GM12878 (cell line): ENCODE data around the gene IQGAP1. TPM values are rescaled to one million over a fixed set of nuclear protein-coding genes. Genes with fewer than 3 reads are reported as not detected.
A peak's percentile ranks its signal among the peaks of the same experiment; 100 is the strongest.

ENCODE experiments used
- MTA2 ChIP-seq: fragments of 450-650 bp; IDR thresholded peaks from 2 replicates; pipeline ENCODE4 v1.6.1; 2016; ENCODE audit warnings: low read depth, mild to moderate bottlenecking, moderate library complexity
- PAX5 ChIP-seq: IDR thresholded peaks from 2 replicates; pipeline ENCODE4 v1.6.1; 2011; ENCODE audit warnings: low read depth, low read length, borderline replicate concordance
- RELB ChIP-seq: fragments of 450-650 bp; IDR thresholded peaks from 2 replicates; pipeline ENCODE4 v1.6.1; 2017; ENCODE audit warnings: low read depth, mild to moderate bottlenecking, moderate library complexity
- RFX5 ChIP-seq: IDR thresholded peaks from 2 replicates; pipeline ENCODE4 v1.6.1; 2011; ENCODE audit warnings: low read depth, low read length, improper control_type of control experiment
- SKIL ChIP-seq: fragments of 450-650 bp; IDR thresholded peaks from 2 replicates; pipeline ENCODE4 v1.6.1; 2017; ENCODE audit warnings: mild to moderate bottlenecking, low read depth, inconsistent platforms; ENCODE audit not compliant: poor library complexity, severe bottlenecking
- SMAD1 ChIP-seq: fragments of 450-650 bp; IDR thresholded peaks from 2 replicates; pipeline ENCODE4 v1.6.1; 2018; ENCODE audit warnings: mild to moderate bottlenecking, low read depth; ENCODE audit not compliant: partially characterized antibody
- USF2 ChIP-seq: IDR thresholded peaks from 2 replicates; pipeline ENCODE4 v1.6.1; 2011; ENCODE audit warnings: low read depth, low read length, improper control_type of control experiment, borderline replicate concordance
- ZBTB33 ChIP-seq: fragments of 450-650 bp; IDR thresholded peaks from 2 replicates; pipeline ENCODE4 v1.6.1; 2017; ENCODE audit warnings: mild to moderate bottlenecking
- ZNF207 ChIP-seq: fragments of 450-650 bp; IDR thresholded peaks from 2 replicates; pipeline ENCODE4 v1.6.1; 2014; ENCODE audit warnings: antibody characterized with exemption, mild to moderate bottlenecking, borderline replicate concordance
- ZNF592 ChIP-seq: fragments of 450-650 bp; IDR thresholded peaks from 2 replicates; pipeline ENCODE4 v1.6.1; 2017; ENCODE audit warnings: mild to moderate bottlenecking, moderate library complexity
- polyA plus RNA-seq, 11 experiments: library from polyadenylated mRNA; depleted of rRNA in 4 of 11; unstranded in 6 of 11; stranded (reverse) in 5 of 11; fragments of >200 nt; fragmentation: Nextera tagmentation in 4 of 11; fragmentation: Illumina TruSeq in 1 of 11; extraction: Ambion mirVana in 4 of 11; extraction: Trizol in 1 of 11; gene quantifications; 1 replicate in 1 of 11; 2 replicates in 10 of 11; pipeline versions ENCODE4 v1.2.1 to v1.2.3, GENCODE V29; 2011 to 2016; ENCODE audit warnings: inconsistent platforms in 2 of 11, missing spikeins in 2 of 11, low read depth in 1 of 11
- total RNA-seq, 4 experiments: library from RNA; depleted of rRNA in 3 of 4; stranded (reverse); fragments of >200 nt in 3 of 4; fragmentation: Illumina TruSeq in 1 of 4; extraction: Trizol in 1 of 4; gene quantifications; 2 replicates each; pipeline versions ENCODE4 v1.2.1 to v1.2.3, GENCODE V29; 2013 to 2021
- TF ChIP-seq, protein P1 (sequence below): fragments of 450-650 bp; formaldehyde crosslinking; IDR thresholded peaks from 2 replicates; pipeline ENCODE4 v1.4.0; 2022; ENCODE audit warnings: mild to moderate bottlenecking, moderate library complexity
- TF ChIP-seq, protein P2 (sequence below): IDR thresholded peaks from 2 replicates; pipeline ENCODE4 v1.6.1; 2011; ENCODE audit warnings: low read depth, mild to moderate bottlenecking, low read length, moderate library complexity, borderline replicate concordance; ENCODE audit errors: extremely low read depth

The IQGAP1 gene
- total and polyA plus RNA-seq, 10 of the 15 experiments (the other 5 are each of a cell fraction or from before 2014, with no cell fraction given): 65.2 to 250 (median 112) TPM

DNA sequence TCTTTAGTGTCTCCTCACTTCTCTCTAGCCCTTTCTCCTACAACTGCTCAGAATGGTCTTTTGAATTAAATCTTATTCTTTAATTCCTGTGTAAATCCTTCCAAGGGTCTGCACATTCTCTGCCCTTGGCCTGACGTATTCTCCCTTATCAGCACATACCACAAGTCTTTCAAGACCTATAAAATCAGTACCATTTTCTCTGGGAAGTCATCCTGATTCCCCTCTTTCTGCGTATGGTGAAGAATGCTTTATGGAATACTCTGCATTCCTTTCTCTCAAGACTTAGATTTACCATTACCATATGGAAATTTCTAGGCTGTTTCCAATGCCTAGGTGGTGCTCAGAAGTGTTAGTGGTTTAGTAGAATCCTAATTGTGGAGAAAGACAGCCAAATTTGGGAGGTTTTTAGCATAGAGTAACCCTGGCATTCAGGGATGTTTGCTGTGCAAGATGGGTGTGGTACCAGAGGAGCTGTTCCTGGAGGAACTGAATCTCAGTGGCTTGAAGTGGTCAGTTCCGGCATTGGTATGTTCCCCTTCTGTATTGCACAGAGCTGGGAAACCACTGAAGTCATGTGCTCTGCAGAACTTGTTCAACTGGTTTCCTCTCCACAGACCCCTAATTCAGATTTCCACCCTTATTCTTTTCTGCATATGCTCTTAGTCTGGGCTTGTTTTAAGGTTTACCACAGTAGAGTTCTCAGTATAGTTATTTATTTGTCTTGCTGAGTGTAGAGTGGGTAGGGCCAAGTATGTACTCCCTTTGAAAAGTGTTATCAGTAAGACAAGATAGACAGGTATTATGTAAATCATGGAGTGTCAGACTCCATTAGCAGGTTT, 24.5 kb downstream of the IQGAP1 start (continued):
- peak; percentile 51; the same call in 1 of the 2 replicates for TF ChIP-seq RELB
- TF ChIP-seq RFX5: no peak
- peak; percentile 12; the same call in 1 of the 2 replicates for TF ChIP-seq USF2
- TF ChIP-seq SKIL: peak; percentile 21
- no peak for TF ChIP-seq PAX5
- no peak for TF ChIP-seq SMAD1
- TF ChIP-seq MTA2: peak; percentile 28; the same call in 1 of the 2 replicates
- TF ChIP-seq, protein P1, sequence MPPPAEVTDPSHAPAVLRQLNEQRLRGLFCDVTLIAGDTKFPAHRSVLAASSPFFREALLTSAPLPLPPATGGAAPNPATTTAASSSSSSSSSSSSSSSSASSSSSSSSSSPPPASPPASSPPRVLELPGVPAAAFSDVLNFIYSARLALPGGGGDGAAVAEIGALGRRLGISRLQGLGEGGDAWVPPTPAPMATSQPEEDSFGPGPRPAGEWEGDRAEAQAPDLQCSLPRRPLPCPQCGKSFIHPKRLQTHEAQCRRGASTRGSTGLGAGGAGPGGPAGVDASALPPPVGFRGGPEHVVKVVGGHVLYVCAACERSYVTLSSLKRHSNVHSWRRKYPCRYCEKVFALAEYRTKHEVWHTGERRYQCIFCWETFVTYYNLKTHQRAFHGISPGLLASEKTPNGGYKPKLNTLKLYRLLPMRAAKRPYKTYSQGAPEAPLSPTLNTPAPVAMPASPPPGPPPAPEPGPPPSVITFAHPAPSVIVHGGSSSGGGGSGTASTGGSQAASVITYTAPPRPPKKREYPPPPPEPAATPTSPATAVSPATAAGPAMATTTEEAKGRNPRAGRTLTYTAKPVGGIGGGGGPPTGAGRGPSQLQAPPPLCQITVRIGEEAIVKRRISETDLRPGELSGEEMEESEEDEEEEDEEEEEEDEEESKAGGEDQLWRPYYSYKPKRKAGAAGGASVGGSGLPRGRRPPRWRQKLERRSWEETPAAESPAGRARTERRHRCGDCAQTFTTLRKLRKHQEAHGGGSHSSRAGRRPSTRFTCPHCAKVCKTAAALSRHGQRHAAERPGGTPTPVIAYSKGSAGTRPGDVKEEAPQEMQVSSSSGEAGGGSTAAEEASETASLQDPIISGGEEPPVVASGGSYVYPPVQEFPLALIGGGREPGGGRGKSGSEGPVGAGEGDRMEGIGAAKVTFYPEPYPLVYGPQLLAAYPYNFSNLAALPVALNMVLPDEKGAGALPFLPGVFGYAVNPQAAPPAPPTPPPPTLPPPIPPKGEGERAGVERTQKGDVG (CRISPR knock-in tag): no peak
- TF ChIP-seq, protein P2, sequence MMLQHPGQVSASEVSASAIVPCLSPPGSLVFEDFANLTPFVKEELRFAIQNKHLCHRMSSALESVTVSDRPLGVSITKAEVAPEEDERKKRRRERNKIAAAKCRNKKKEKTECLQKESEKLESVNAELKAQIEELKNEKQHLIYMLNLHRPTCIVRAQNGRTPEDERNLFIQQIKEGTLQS: no peak
- TF ChIP-seq ZNF207: no peak
- TF ChIP-seq ZNF592: no peak
- no peak for TF ChIP-seq ZBTB33
